GM12878 (cell line): ENCODE results near the gene EPHA8. TPM values are rescaled to one million over a fixed set of nuclear protein-coding genes. Genes with fewer than 3 reads are reported as not detected.

Source experiments
- ATAC-seq: fragments of 200-7000 bp; cut with Tn5 transposase; 3 replicates; pipeline ENCODE4 v1.9.1; 2020; ENCODE audit warnings: mild to moderate bottlenecking, moderate library complexity
- BruUV-seq: library from RNA; stranded (reverse); fragments of 400-500 nt; replicated peaks from 2 replicates; lab custom pipeline; 2021; lab: Mats Ljungman, UMichigan
- CTCF ChIA-PET: fragments of 300-600 bp; sonication (Branson Sonifier 250); formaldehyde crosslinking; extraction: SDS; loops from one replicate; lab custom pipeline; 2021; ENCODE audit warnings: inconsistent platforms; lab: Yijun Ruan, JAX
- POLR2A ChIA-PET: fragments of 350-600 bp; formaldehyde crosslinking; extraction: SDS; loops from one replicate; lab custom pipeline; 2021; ENCODE audit warnings: inconsistent platforms; lab: Charles Lee
- RAD21 ChIA-PET: fragments of 300-600 bp; sonication (Branson Sonifier 250); formaldehyde crosslinking; loops from one replicate; lab custom pipeline; 2023; ENCODE audit warnings: antibody characterized with exemption; ENCODE audit not compliant: unreplicated experiment; lab: Charles Lee
- SMC1A ChIA-PET: fragments of 300-600 bp; sonication (Branson Sonifier 250); formaldehyde crosslinking; loops from one replicate; lab custom pipeline; 2023; ENCODE audit not compliant: unreplicated experiment, uncharacterized antibody; lab: Charles Lee
- DNase-seq: peaks from one replicate; pipeline ENCODE4 v3.0.0-alpha.2; 2011; ENCODE audit warnings: low read depth, low spot score
- FAIRE-seq: peaks from 3 replicates; lab custom pipeline; 2011; peaks lifted over from hg19 to GRCh38; lab: Jason Lieb, UNC
- H2AFZ ChIP-seq: 2 replicates; pipeline ENCODE4 v1.6.0; 2011; ENCODE audit warnings: low read depth, low read length, control low read depth; ENCODE audit not compliant: control insufficient read depth
- H3K27ac ChIP-seq: 2 replicates; pipeline ENCODE4 v1.5.1; 2011; ENCODE audit warnings: control low read depth; ENCODE audit not compliant: control insufficient read depth, insufficient read depth
- H3K27me3 ChIP-seq, 2 experiments: replicated peaks in 1 of 2; 2 replicates each; pipeline versions ENCODE4 v1.6.0 to v1.6.1; 2011; ENCODE audit warnings: low read length in 1 of 2; ENCODE audit not compliant: control insufficient read depth in 2 of 2, insufficient read depth in 2 of 2
- H3K36me3 ChIP-seq, 2 experiments: 2 replicates each; pipeline ENCODE4 v1.5.1; 2011; ENCODE audit warnings: low read length in 1 of 2; ENCODE audit not compliant: control insufficient read depth in 2 of 2, insufficient read depth in 2 of 2
- H3K4me1 ChIP-seq: 2 replicates; pipeline ENCODE4 v1.6.1; 2011; ENCODE audit warnings: mild to moderate bottlenecking, low read length, moderate library complexity, mixed read lengths; ENCODE audit not compliant: control insufficient read depth, insufficient read depth
- H3K4me2 ChIP-seq: 2 replicates; pipeline ENCODE4 v1.6.0; 2011; ENCODE audit warnings: control low read depth; ENCODE audit not compliant: control insufficient read depth, insufficient read depth
- H3K4me3 ChIP-seq: fragments of 200-600 bp; sonication (generic); 2 replicates; pipeline ENCODE4 v1.5.1; 2016
- H3K79me2 ChIP-seq: 2 replicates; pipeline ENCODE4 v1.6.0; 2011; ENCODE audit warnings: low read length; ENCODE audit not compliant: control insufficient read depth, insufficient read depth
- H3K9ac ChIP-seq: 2 replicates; pipeline ENCODE4 v1.8.0; 2011; ENCODE audit warnings: low read length, control low read depth, mixed read lengths; ENCODE audit not compliant: control insufficient read depth, insufficient read depth
- H3K9me3 ChIP-seq: replicated peaks from 3 replicates; pipeline ENCODE4 v1.5.1; 2011; ENCODE audit warnings: mild to moderate bottlenecking, low read length; ENCODE audit not compliant: control insufficient read depth, insufficient read depth
- H4K20me1 ChIP-seq: 2 replicates; pipeline ENCODE4 v1.6.0; 2011; ENCODE audit not compliant: control insufficient read depth, insufficient read depth
- FOS ChIP-seq: IDR thresholded peaks from 3 replicates; pipeline ENCODE4 v1.6.1; 2011; ENCODE audit warnings: borderline replicate concordance; ENCODE audit not compliant: insufficient read length; ENCODE audit errors: extremely low read depth
- RCOR1 ChIP-seq: conservative IDR thresholded peaks from 2 replicates; pipeline ENCODE4 v1.6.1; 2012; ENCODE audit warnings: low read depth, low read length, improper control_type of control experiment
- RFX5 ChIP-seq: IDR thresholded peaks from 2 replicates; pipeline ENCODE4 v1.6.1; 2011; ENCODE audit warnings: low read depth, low read length, improper control_type of control experiment
- TBL1XR1 ChIP-seq: IDR thresholded peaks from 2 replicates; pipeline ENCODE4 v1.6.1; 2012; ENCODE audit warnings: low read depth, low read length, improper control_type of control experiment
- TCF12 ChIP-seq: IDR thresholded peaks from 2 replicates; pipeline ENCODE4 v1.6.1; 2011; ENCODE audit warnings: low read depth, mild to moderate bottlenecking, low read length
- WGBS: methylation state at CpG from one replicate; pipeline ENCODE4 v1.1.6; 2016; ENCODE audit warnings: low lambda C conversion rate; ENCODE audit not compliant: insufficient replicate concordance, insufficient coverage; ENCODE audit errors: missing lambda C conversion rate; 5-methylcytosine and 5-hydroxymethylcytosine counted together
- in situ Hi-C: fragments of 300-500 bp; cut with MboI; formaldehyde crosslinking; loops from 9 replicates; pipeline ENCODE4 v1.14.3; 2018; ENCODE audit warnings: mixed read lengths
- intact Hi-C: fragments of 100-400 bp; cut with micrococcal nuclease; formaldehyde crosslinking; loops from one replicate; pipeline ENCODE4 v1.14.2; 2022; ENCODE audit not compliant: unreplicated experiment
- polyA plus RNA-seq, 11 experiments: library from polyadenylated mRNA; depleted of rRNA in 4 of 11; unstranded in 6 of 11; stranded (reverse) in 5 of 11; fragments of >200 nt; fragmentation: Nextera tagmentation in 4 of 11; fragmentation: Illumina TruSeq in 1 of 11; extraction: Ambion mirVana in 4 of 11; extraction: Trizol in 1 of 11; gene quantifications; 1 replicate in 1 of 11; 2 replicates in 10 of 11; pipeline versions ENCODE4 v1.2.1 to v1.2.3, GENCODE V29; 2011 to 2016; ENCODE audit warnings: inconsistent platforms in 2 of 11, missing spikeins in 2 of 11, low read depth in 1 of 11
- total RNA-seq, 4 experiments: library from RNA; depleted of rRNA in 3 of 4; stranded (reverse); fragments of >200 nt in 3 of 4; fragmentation: Illumina TruSeq in 1 of 4; extraction: Trizol in 1 of 4; gene quantifications; 2 replicates each; pipeline versions ENCODE4 v1.2.1 to v1.2.3, GENCODE V29; 2013 to 2021
- TF ChIP-seq, protein P1 (sequence below): IDR thresholded peaks from 2 replicates; pipeline ENCODE4 v1.6.1; 2011; ENCODE audit warnings: low read depth, low read length, improper control_type of control experiment, borderline replicate concordance

The EPHA8 gene
- total and polyA plus RNA-seq, 10 of the 15 experiments (the other 5 are each of a cell fraction or from before 2014, with no cell fraction given): not detected

DNA sequence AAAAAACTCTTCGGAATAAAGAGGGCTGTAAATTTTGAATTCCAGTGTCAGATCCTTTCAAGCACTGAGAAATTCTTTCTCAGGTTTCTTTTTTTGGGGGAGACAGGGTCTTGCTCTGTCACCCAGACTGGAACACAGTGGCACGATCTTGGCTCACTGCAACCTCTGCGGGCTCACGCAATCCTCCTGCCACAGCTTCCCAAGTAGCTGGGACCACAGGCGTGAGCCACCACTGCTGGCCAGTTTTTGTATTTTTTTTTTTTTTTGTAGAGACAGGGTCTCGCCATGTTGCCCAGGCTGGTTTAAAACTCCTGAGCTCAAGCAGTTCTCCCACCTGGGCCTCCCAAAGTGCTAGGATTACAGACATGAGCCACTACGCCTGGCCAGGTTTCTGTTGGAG lies 34.8 kb upstream of the EPHA8 start:
- intact Hi-C loops: no loop called here
- FAIRE-seq (no peak), ATAC-seq (no peak), DNase-seq (no peak)
- no TSS peak for BruUV-seq
- no peaks in the 10 kb centered on the region for H3K79me2 ChIP-seq
- H3K4me2 ChIP-seq: no peak overlapping the region
- ChIA-PET RAD21 (no interaction called here), POLR2A (no interaction called here), CTCF (no interaction called here), SMC1A (no interaction called here)
- in situ Hi-C loops: no loop called here
- H4K20me1 ChIP-seq: no peaks in the 10 kb centered on the region
- no peaks in the 10 kb centered on the region for H3K27me3 ChIP-seq
- H3K4me3 ChIP-seq: no peak overlapping the region
- H3K4me1 ChIP-seq: no peaks in the 10 kb centered on the region
- H3K36me3 ChIP-seq: peaks cover 3 to 9% of the 10 kb centered on the region in 2 experiments; a peak in 3 of 4 replicates
- no peak overlapping the region for H3K27ac ChIP-seq
- H3K9ac ChIP-seq: no peak overlapping the region
- H2AFZ ChIP-seq: no peak overlapping the region
- TF ChIP-seq RFX5: no peak
- 97% methylated on average over 7 of the region's 7 CpGs for WGBS
- H3K9me3 ChIP-seq: no peaks in the 10 kb centered on the region

DNA sequence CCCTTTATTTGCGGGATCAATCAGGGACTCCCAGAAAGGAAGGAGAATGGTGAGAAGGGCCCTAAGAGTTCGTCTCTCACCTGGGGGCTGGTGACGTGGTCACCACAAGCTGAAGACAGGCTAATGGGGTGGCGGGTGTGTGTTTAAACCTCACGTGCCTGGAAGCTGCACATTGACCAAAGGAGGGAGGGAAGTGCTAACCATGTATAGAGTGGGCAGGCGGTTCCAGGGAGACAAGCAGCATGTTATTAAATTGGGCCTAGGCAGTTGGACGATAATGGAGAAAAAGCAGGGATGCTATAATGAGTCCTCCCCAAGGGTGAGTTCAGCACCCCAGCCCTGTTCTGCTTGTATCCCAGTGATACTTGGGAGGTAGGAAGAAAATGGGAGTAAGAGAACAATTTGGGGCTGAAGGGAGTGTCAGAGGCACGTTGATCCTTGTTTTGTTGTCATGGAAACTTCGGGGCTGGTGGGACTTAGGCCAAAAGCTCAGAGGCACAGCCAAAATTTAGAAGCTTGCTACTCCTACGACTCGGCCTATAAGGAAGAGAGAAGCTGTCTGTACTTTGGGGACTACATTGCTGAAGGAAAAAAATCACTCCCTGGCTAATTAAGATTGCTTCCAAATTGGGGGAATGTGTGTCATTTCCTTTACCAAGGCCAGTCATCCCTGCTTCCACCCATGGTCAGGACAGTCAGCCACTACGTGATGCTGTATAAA lies 33.2 kb upstream of the EPHA8 start:
- ATAC-seq (no peak), FAIRE-seq (no peak), DNase-seq (no peak)
- no peak overlapping the region for H3K27ac ChIP-seq
- H3K36me3 ChIP-seq: peaks cover 3 to 7% of the 10 kb centered on the region in 2 experiments; a peak in 3 of 4 replicates
- CTCF ChIA-PET: no interaction called here
- H3K4me2 ChIP-seq: no peak overlapping the region
- TF ChIP-seq, protein P1, sequence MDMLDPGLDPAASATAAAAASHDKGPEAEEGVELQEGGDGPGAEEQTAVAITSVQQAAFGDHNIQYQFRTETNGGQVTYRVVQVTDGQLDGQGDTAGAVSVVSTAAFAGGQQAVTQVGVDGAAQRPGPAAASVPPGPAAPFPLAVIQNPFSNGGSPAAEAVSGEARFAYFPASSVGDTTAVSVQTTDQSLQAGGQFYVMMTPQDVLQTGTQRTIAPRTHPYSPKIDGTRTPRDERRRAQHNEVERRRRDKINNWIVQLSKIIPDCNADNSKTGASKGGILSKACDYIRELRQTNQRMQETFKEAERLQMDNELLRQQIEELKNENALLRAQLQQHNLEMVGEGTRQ: no peak
- TF ChIP-seq RCOR1 (no peak), FOS (no peak), TCF12 (no peak), TBL1XR1 (no peak)
- no peak overlapping the region for H2AFZ ChIP-seq
- WGBS: 94% methylated on average over 12 of the region's 12 CpGs
- H3K9ac ChIP-seq: no peak overlapping the region
- TSS peak; percentile 45 for BruUV-seq
- SMC1A ChIA-PET: no interaction called here
- H3K4me3 ChIP-seq: no peak overlapping the region
- no peaks in the 10 kb centered on the region for H3K27me3 ChIP-seq
- no peaks in the 10 kb centered on the region for H4K20me1 ChIP-seq
- RAD21 ChIA-PET: no interaction called here
- H3K79me2 ChIP-seq: no peaks in the 10 kb centered on the region
- no peaks in the 10 kb centered on the region for H3K4me1 ChIP-seq
- no peaks in the 10 kb centered on the region for H3K9me3 ChIP-seq
- intact Hi-C loops: no loop called here
- POLR2A ChIA-PET: no interaction called here
- in situ Hi-C loops: no loop called here
